ENCODE measurements around the gene L3MBTL4.

L3MBTL4 gene

DNA sequence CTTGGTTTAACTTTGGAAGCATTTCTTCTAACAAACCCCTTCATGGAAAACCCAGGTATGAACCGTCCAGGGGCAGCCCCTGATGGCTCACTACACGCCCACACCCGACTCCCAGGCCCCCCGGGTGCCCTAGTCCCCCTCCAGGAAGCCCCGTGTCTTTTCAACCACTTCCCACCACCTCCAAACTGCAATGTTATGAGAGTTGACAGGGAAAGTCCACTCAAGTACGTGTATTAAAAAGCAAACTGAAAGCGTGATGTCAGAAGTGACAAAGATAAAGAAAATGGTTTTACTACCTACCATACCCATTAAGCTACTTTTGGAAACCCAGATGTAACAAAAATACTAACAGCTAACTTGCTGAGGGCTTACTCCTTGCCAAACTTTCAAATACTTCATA, 51.5 kb downstream of the L3MBTL4 start:
- no peak for DNase-seq (ENCODE audit: low read depth)

DNA sequence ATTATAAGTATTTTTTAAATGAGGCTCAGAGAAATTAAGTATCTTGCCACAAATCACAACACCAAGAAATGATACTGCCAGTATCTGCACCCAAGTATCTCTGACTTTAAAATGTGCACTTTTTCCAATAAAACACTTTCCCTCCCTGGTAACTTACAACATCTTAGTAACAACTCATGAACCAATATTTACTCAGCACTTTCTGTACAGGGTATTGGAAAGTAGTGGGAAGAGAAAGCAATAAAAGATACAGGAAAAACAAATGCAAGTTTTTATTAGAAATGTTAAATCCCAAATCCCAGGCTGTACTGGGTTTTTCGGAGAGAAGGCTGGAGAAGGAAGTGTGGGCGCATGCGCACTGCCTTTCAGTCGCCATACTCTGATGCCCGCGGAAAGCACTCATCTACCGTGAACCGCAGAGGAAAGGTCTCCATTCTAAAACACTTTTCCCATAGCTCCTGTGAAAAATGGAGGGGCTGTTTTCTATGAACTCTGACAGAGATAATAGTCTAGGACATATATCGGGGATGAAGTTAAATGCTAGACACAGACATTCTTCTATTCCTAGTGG, 52.1 kb downstream of the L3MBTL4 start:
- no peak for DNase-seq (ENCODE audit: low read depth)

DNA sequence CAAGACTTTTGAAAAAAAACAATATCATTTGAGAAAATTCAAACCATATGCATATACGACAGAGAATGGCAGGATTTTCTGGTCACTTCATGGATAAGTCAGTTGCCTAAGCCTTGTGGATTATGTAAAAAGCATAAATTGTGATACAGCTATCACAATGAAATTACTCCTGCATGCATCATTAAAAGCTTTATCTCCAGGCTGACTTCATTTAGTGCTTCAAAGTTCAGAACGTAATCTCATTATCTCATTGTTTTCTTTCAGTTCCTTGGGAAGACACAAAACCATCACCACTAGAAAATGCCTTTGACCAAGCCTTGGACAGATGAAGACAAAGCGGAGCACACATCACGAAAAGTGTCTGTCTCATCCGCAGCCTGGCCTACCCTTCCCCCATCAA, 57.0 kb downstream of the L3MBTL4 start:
- DNase-seq (ENCODE audit: low read depth) = no peak

DNA sequence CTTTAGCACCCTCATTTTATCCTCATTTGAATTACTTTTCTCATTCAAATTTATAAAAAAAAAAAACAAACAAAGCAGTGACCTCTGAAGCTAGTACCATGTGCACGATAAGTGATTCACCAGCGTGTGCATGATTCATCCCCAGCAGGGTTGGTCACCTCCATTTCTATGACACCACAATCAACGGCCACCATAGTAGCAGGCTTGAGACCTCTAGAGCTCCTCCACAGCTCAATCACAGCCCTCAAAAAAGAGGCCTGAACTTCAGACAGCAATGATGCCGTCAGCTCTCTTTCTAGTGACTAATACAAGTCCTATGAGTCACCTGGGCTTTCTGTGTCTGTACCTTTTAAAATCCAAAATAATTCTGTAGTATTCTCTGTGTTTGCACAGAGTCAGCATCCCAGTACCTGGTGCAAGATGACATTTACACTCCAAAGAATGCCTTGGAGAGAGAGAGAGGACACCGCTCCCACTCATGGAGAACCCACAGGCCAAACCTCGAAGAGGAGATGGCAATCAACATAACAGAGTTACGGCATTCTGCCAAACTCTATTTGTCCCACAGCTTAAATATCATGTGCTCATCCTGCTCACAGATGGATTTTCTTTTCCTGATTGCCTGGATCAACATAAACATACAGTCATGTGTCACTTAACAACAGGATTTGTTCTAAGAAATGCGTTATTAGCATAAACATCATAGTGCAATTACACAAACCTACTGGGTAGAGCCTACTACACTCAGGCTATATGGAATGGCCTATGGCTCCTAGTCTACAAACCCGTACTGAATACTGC, 58.7 kb downstream of the L3MBTL4 start:
- DNase-seq (ENCODE audit: low read depth) = no peak

DNA sequence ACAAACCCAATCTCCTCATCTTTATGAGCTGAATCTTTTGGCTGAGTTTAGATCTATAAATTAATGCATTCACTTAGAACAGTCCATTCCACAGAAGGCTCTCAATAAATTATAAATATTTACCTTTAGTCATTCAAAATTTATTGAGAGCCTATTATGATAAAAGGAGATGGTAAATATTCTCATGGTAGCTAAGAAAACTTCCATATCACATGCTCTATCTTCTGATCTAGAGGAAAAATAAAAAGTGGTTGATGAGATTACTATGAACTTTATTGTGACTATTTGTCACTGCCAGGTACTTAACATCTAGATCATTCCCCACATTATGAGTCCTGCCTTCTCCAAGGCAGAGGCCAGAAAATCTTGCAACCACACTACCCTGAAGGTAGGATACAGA, 62.4 kb downstream of the L3MBTL4 start:
- no peak for DNase-seq (ENCODE audit: low read depth)

DNA sequence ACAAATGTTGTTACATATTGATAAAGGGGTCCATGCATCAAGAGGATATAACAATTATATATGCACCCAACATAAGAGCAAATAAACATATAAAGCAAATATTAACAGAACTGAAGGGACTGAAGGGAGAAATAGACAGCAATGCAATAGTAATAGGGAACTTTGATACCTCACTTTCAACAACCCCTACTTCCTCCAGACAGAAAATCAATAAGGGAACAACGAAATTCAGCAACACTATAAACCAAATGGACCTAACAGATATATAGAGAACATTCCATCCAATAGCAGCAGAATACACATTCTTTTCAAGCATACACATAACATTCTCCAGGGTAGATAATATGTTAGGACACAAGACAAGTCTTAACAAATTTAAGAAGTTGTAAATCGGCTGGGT, 71.7 kb downstream of the L3MBTL4 start:
- DNase-seq (ENCODE audit: low read depth) = no peak

DNA sequence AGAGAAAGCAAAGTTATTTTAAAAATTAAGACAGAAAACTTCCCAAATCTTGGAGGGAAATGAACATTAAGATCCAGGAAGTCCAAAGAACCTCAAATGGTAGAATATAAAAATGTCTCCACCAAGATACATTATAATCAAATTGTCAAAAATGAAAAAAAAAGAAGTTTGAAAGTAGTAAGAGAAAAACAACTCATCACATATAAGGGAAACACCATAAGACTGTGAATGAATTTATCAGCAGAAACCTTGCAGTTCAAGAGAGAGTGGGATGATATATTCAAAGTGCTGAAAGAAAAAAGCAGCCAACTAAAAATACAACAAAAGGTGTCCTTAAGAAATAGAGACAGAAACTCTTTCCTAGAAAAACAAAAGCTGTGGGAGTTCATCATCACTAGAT, 73.0 kb downstream of the L3MBTL4 start:
- DNase-seq (ENCODE audit: low read depth) = no peak

DNA sequence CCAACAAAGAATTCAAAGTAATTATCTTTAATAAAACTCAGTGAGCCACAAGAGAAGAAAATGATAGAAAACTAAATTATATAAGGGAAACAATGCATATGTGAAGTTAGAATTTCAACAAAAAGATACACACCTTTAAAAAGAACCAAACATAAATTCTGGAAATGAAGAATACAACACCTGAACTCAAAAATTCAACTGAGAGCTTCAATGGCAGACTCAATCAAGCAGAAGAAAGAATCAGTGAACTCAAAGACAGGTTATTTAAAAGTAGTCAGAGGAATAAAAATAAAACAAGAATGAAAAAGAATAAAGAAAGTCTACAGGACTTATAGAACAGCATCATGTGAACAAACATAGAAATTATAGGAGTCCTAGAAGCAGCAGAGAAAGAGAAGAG, 73.4 kb downstream of the L3MBTL4 start:
- no peak for DNase-seq (ENCODE audit: low read depth)

DNA sequence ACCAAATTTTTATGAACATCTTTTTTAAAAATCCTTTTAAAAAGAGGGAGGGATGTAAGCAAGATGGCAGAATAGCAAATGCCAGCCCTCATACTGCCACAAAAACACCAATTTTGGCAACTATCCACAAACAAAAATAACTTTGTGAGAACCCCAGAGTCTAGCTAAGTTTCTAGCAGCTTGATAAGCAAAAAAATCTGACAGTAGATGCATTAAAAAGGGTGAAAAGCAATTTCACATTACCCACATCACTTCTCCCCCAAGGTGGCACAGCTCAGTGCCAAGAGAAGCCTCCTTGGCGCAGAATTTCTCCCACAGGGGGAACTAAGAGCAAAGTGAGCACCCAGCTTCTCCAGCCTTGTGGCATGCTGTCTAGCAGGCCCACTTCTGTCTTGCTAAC, 74.6 kb downstream of the L3MBTL4 start:
- DNase-seq (ENCODE audit: low read depth) = no peak

DNA sequence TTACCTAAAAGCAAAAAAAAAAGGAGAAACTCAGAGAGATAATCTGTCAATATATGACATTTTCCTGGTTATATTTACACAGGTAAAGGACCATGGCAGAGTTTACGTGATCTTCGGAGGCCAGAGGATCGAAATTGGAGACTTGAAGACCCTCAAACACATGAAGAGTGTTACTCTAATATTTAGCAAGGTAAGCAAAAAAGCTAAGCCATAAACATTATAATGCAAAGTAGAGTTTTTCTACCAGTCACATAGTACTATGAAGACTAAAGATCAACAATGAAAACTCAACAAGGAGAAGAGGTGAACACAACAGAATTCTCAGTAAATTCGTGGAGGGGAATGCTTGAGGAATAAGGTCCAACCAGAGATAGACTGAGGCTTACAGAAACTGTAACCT, 78.5 kb downstream of the L3MBTL4 start:
- DNase-seq (ENCODE audit: low read depth) = no peak

DNA sequence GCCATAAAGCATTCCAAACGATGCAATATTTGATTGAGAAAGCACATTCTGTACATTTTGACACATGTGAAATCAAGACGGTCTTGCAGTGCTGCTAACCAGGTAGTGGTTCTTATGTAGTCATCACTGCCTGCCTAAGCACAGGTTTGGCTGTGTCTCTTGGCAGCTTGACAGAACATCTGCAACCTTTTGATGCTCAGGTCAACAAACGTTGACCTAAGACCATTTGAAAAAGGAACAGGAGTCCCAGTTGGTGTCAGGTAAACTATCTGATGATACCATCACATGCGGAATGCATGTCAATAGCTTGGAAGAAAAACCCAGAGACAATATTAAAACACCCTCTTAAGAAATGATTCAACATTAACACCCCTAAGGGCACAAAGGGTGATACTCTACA, 80.7 kb downstream of the L3MBTL4 start:
- no peak for DNase-seq (ENCODE audit: low read depth)

DNA sequence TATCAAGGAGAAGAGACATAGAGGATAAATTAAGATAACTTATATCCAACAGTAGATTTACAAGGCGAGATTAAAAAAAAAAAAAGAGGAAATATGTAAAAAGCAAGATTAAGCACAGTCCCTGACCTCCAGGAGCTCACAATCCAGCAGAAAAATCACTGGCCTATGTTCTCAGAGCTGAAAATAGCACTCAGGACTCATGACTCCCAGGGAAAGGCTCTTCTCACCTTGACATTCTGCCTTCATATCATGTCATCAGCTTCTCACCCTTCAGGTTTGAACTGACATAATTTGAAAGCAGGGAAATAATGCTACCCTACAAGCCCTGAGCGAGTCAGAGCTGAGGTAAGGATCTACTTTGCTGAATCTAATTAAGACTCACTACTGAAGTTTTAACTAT, 82.8 kb downstream of the L3MBTL4 start:
- DNase-seq (ENCODE audit: low read depth) = no peak

DNA sequence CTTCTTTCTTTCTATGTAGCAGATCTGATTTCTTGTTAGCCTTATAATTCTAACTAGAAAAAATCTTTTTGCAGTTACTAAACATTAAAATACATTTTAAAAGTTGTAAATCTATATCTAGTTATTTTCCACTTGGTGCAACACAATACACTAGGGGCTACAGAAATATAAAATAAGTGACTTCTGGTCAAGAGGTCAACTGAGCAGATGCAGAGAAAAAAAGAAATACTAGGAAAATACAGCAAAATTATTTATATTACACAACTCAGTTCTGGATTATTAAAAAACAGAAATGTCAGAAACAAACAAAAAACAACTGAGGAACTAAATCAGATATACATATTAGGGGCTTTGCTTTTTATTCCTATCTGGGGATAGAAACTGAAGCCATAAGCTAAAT, 83.9 kb downstream of the L3MBTL4 start:
- DNase-seq (ENCODE audit: low read depth) = no peak

DNA sequence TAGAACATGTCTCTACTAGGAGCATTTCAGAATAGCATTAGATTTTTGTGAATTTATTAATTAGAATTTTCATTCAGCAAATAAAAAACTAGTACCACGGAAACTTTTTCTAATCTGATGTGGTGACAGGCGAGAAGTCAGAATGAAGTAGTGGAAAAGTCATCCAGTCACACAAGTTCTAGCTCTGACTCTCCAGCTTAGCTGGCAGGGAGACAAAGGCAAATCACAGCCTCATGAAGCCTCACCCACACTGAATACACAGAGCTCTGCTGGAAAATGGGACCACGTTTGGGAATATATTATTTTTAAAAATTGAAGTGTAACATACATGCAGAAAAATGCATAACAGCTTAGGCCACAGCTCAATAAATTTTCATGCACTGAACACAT, 86.1 kb downstream of the L3MBTL4 start:
- no peak for DNase-seq (ENCODE audit: low read depth)

DNA sequence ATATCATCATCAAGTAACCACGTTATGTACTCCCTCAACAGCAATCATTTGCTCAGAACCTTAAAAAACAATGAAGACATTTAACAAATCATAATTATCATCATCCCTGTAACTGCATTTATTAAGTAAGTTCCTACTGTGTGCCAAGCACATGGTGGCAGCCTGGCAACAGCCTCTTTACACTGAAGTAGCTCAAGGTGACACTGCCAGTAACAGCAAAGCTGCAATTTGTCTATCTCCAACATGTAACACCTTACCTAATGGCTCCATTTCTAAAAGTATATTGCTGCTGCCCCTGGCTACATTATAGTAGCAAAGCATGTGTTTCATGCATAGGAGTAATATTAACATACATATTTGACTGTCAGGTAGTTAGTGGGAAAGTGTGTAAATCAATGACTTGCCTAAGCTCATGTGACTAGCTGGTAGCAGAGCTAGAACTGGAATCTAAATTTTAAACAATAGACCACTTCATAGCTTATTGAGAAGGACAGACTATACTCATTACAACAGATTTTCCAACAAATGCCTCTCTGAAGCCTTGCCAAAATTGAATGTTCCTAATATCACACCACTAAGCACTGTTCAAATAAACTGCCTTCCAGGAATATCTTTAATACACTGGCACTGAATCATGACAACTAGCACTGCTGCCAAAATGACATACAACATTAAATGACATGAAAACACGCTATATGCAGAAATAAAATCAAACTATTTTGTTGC, 86.7 kb downstream of the L3MBTL4 start:
- DNase-seq (ENCODE audit: low read depth) = no peak

DNA sequence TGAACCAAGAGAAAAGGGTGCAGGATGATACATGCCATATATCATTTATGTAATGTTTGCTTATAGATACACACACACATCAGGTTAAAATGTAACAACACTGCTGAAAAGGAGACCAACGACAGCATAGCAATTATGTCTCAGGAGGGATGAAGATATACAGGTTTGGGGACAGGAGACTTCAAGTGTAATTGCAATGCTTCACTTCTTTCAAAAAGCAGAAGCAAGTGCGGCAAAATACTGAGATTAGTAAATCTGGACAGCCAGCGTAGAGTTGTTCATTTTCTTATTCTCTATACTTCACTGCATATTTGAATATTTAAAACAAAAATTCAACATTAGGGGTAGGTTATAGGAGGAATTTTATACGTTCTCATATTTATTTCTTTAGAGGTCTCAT, 87.2 kb downstream of the L3MBTL4 start:
- no peak for DNase-seq (ENCODE audit: low read depth)

DNA sequence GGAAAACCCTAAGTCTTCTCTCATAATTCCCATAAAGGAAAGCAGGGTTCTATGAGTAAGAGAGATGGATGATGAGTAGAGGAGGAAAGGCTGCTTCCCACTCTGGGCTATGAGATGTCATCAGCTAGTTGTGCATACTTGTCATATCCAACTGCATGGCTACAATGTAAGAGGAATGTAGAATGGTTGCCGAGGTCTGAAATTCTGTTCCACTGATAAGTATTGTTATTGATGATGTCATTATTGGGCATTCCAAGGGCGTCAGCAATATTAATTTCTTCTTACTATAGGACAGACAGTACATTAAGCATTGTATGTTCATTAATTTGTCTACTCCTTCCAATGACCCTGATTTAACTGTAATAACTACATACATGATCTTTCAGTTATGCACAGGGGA, 88.1 kb downstream of the L3MBTL4 start:
- no peak for DNase-seq (ENCODE audit: low read depth)

DNA sequence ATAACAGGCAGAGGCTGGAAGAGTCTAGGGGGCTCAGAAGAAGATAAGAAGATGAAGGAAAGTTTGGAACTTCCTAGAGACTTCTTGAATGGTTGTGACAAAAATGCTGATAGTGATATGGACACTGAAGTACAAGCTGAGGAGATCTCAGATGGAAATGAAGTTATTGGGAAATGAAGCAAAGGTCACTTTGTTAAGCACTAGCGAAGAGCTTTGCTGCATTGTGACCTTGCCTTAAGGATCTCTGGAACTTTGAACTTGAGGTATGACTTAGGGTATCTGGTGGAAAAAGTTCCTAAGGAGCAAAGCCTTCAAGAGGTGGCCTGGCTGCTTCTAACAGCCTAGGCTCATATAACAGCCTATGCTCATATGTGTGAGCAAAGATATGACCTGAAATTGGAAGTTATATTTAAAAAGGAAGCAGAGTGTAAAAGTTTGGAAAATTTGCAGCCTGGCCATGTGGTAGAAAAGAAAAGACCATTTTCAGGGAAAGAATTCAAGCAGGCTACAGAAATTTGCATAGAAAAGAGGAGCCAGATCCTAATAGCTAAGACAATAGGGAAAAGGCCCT, 91.3 kb downstream of the L3MBTL4 start:
- DNase-seq (ENCODE audit: low read depth) = no peak

DNA sequence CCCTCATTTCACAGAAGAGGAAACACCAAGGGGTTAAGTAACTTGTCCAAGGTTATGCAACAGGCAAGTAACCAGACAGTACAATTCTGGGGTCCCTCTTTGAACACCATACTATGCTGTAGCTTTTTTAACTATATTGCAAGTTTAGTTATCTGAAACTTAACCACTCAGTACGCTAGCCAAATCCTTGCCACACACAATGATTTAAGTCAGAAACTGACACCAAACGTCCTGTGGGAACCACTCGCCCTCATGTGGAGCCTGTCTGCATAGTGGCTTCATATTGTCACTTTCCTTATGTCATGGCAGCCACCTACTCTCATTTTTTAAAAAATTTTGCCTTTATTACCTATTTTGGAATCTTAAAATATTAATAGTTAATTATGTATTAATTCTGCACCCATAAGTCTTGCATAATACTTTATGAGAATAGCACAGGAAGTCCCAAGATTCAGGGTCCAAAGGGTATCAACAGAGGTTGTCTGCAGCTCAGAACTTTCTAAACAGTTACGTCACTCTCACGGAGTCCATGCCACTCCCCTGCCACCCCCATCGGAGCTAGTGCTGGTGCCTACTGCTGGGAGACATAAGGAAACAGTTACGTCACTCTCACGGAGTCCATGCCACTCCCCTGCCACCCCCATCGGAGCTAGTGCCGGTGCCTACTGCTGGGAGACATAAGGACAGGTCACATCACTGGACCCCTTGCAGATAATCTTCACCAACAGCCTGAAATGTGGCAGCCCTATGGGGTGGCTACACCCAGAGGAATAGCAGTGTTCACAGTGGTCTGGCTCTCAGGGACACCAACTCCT, 99.0 kb downstream of the L3MBTL4 start:
- no peak for DNase-seq (ENCODE audit: low read depth)

DNA sequence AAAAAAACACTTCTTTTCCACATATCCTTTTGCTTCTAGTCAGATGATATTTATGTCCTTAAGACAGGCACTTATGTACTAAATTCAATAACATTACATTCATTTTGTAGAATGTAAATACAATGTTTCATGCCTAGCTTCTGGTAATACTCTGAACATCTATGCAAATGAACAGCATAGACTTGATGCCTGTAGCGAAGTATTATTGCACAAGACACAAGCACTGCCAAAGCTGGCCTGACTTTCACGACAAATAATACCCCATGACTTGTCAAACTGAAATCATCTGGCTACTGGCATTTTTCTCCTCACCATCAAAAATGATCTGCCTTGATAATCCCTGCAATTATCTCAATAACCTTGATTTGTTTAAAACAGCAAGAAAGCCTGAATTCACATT, 101.3 kb downstream of the L3MBTL4 start:
- no peak for DNase-seq (ENCODE audit: low read depth)

DNA sequence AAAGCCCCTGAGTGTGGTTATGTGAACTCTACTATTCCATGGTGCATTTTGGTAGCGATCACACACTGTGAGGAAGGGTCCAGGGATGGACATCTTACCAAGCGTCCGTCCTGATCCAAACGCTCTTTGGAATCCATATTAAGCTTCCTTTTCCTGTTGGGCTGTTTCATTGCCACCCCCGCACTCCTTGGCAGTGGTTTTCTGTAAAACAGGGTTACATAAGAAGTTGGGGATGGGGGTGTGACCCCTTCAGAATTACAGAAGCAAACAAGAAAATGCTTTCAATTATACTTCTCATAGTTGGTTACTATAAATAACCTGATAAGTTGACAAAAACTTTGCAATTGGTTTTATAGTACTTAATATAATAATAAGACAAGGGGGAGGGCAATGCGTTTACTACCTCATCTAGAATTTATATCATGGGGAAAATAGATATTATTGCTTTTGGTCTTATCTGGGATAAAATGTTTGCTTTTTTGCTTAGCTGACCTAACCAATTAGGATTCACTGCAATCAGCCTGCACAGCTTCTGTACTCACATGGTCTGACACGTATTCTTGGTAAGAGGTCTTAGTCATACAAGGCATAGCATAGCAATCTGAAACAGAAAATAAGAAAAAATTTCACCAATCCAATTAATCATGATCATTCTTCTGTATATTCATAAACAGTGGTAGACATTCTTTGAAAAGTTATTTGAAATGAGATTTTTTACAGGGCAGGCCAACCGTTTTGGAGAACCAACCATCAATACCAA, 103.1 kb downstream of the L3MBTL4 start:
- DNase-seq (ENCODE audit: low read depth) = no peak

DNA sequence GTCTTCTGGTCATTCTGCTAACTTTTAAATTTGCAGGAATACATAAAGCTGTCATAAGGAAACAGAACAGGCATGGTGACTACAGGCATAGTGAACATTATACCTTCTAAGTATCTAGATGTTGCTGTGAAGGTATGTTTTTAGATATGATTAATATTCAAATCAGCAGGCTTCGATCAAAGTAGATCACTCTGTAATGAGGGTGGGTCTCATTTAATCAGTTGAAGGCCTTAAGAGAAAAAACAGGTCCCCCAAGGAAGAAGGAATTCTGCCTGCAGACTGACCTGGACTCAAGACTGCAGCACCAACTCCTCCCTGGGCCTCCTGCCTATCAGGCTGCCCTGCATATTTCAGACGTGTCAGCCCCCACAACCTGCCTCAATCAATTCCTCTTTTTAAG, 104.0 kb downstream of the L3MBTL4 start:
- no peak for DNase-seq (ENCODE audit: low read depth)
